ENCODE results near the gene TLX3. TPM values are rescaled to one million over a fixed set of nuclear protein-coding genes. Genes with fewer than 3 reads are reported as not detected.
A peak's percentile ranks its signal among the peaks of the same experiment; 100 is the strongest.

The TLX3 gene
- total RNA-seq, 4 donors from 2014 or later, result not detected

DNA sequence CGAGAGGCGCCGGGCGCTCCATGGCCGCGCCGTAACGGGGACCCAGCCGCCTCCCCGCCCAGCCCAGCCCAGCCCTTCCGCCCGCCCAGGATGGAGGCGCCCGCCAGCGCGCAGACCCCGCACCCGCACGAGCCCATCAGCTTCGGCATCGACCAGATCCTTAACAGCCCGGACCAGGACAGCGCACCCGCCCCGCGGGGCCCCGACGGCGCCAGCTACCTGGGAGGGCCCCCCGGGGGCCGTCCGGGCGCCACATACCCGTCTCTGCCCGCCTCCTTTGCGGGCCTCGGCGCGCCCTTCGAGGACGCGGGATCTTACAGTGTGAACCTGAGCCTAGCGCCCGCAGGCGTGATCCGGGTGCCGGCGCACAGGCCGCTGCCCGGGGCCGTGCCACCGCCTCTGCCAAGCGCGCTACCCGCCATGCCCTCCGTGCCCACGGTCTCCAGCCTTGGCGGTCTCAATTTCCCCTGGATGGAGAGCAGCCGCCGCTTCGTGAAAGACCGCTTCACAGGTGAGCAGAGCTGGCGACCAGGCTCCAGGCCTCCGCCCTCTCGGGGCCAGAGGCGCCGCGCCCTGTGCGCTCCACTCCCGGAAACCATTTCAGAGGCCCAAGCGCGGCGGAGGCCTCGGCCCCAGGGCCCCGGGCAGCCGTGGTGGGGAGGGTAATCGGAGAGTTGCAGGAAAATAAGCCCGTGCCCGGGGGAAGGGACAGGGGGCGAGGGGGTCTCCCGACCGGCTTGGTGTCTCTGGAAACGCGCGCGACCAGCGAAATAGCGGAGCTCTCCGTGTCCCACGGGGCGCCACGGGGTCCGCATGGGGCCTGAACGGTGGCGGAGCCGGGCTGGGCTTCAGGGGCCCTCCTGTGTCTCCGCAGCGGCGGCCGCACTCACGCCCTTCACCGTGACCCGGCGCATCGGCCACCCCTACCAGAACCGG lies 496 bp downstream of the TLX3 start:
- Histone ChIP-seq H3K27me3 (peaks cover 49 to 100% (median 71%) of the 10 kb centered on the region in 4 donors), H3K4me3 (peak overlapping the region in 2 of 4 donors; percentile 9 to 26), H3K4me1 (peaks cover 26 to 67% (median 29%) of the 10 kb centered on the region in 3 donors), H3K9me3 (no peaks in the 10 kb centered on the region), H3K36me3 (no peaks in the 10 kb centered on the region), H3K27ac (no peak overlapping the region)
- DNase-seq, result no peak
- intact Hi-C loops (cut with DNase I), result no loop called here
- WGBS, 2 donors, result 10% methylated on average over 11 of the region's 106 CpGs; no CpG with 5 or more reads in 1 of the 2 donors
- TF ChIP-seq, protein P1, sequence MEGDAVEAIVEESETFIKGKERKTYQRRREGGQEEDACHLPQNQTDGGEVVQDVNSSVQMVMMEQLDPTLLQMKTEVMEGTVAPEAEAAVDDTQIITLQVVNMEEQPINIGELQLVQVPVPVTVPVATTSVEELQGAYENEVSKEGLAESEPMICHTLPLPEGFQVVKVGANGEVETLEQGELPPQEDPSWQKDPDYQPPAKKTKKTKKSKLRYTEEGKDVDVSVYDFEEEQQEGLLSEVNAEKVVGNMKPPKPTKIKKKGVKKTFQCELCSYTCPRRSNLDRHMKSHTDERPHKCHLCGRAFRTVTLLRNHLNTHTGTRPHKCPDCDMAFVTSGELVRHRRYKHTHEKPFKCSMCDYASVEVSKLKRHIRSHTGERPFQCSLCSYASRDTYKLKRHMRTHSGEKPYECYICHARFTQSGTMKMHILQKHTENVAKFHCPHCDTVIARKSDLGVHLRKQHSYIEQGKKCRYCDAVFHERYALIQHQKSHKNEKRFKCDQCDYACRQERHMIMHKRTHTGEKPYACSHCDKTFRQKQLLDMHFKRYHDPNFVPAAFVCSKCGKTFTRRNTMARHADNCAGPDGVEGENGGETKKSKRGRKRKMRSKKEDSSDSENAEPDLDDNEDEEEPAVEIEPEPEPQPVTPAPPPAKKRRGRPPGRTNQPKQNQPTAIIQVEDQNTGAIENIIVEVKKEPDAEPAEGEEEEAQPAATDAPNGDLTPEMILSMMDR (IDR thresholded peaks at IDR 0.05), result no peak
- TF ChIP-seq POLR2A (IDR thresholded peaks at IDR 0.05), result no peak

- H3K4me1 ChIP-seq, result peaks cover 32 to 75% (median 33%) of the 10 kb centered on the region in 3 donors
- H3K36me3 ChIP-seq, result no peaks in the 10 kb centered on the region
- H3K27me3 ChIP-seq, result peaks cover 57 to 100% (median 77%) of the 10 kb centered on the region in 4 donors
- DNase-seq, result no peak
- no peak for TF ChIP-seq POLR2A (IDR thresholded peaks at IDR 0.05)
- TF ChIP-seq, protein P1 (IDR thresholded peaks at IDR 0.05), result peak in 2 of 6 experiments; percentile 4 to 45
- 9 to 21% methylated on average over 19 to 20 of the region's 41 CpGs for WGBS, 2 donors
- H3K4me3 ChIP-seq, result peak overlapping the region in 2 of 4 donors; percentile 9 to 12
- H3K27ac ChIP-seq, result no peak overlapping the region
- intact Hi-C loops (cut with DNase I), result no loop called here
- no peaks in the 10 kb centered on the region for H3K9me3 ChIP-seq
These were observed 1.3 kb downstream of the TLX3 start for GRCh38 chr5:171310212-171310818.

DNA sequence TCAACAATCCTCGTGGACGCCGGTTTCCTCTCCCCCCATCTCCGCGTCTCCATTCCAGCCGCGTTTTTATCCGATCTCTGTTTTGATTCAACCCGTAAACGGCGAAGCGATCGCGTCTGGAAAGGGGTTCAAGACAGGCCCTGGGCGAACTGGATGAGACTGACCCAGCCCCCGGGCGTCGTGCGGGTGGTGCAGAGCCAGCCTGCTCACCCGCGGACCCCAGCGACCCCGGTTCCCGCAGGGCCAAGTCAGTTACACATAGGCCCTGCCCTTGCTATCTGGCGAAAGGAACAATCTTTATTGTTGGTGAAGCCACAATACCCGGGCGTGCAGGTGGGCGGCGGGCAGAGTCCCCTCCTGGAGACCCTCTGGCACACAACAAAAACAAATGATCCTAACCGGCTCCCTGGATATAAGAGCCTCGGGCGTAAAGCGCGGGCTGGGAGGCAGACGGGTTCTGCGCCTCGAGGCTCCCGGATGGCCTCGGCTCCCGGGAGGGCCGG lies 1.8 kb downstream of the TLX3 start:
- TF ChIP-seq, protein P1 (IDR thresholded peaks at IDR 0.05), result no peak
- TF ChIP-seq POLR2A (IDR thresholded peaks at IDR 0.05), result no peak
- no peaks in the 10 kb centered on the region for H3K9me3 ChIP-seq
- peaks cover 35 to 80% (median 38%) of the 10 kb centered on the region in 3 donors for H3K4me1 ChIP-seq
- intact Hi-C loops (cut with DNase I), result no loop called here
- H3K27me3 ChIP-seq, result peaks cover 62 to 100% (median 81%) of the 10 kb centered on the region in 4 donors
- no peaks in the 10 kb centered on the region for H3K36me3 ChIP-seq
- H3K27ac ChIP-seq, result no peak overlapping the region
- no peak for DNase-seq
- 10 to 20% methylated on average over 10 to 17 of the region's 41 CpGs for WGBS, 2 donors
- peak overlapping the region in 2 of 4 donors; percentile 29 to 45 for H3K4me3 ChIP-seq

DNA sequence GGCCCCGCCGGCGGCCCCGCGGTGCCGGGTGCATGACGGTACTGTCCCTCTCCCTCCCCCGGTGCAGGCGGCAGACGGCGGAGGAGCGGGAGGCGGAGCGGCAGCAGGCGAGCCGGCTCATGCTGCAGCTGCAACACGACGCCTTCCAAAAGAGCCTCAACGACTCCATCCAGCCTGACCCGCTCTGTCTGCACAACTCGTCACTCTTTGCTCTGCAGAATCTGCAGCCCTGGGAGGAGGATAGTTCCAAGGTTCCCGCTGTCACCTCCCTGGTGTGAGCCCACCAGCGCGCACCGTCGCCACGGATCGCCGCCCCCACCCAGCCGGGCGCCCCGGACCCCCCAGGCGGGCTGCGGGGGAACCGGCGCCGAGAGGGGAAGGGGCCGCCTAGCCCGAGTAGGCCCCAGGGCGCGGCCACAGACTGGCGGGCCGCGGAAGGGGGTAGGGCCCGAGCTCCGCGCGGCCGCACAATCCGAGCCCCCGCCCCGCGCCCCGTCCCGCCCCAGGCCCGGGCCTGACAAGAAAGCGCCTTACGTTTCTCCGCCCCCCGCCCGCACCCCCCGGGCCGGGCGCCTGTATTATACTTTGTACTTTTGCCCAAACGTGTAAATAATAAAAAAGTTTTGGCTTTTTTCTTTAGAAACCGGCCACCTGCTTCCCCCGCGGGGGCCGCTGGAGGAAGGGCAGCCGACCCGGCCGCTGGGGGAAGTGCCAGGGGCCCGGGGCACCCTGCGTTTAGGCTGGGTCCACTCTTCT lies 2.5 kb downstream of the TLX3 start:
- H3K4me3 ChIP-seq, result peak overlapping the region in 2 of 4 donors; percentile 29 to 45
- H3K36me3 ChIP-seq, result no peaks in the 10 kb centered on the region
- intact Hi-C loops (cut with DNase I), result no loop called here
- WGBS, 2 donors, result 1 to 12% methylated on average over 10 to 13 of the region's 74 CpGs
- H3K9me3 ChIP-seq, result no peaks in the 10 kb centered on the region
- DNase-seq, result no peak
- H3K27ac ChIP-seq, result no peak overlapping the region
- peaks cover 67 to 100% (median 87%) of the 10 kb centered on the region in 4 donors for H3K27me3 ChIP-seq
- peaks cover 41 to 86% (median 44%) of the 10 kb centered on the region in 3 donors for H3K4me1 ChIP-seq
- TF ChIP-seq, protein P1 (IDR thresholded peaks at IDR 0.05), result no peak
- TF ChIP-seq POLR2A (IDR thresholded peaks at IDR 0.05), result no peak

Data from esophagus squamous epithelium (tissue), 5 donors.